Fibroblast of skin of left biceps (primary cell): ENCODE measurements around the gene HOXB6.

Source experiments
- DNase-seq, 2 experiments: peaks; one replicate each; pipeline ENCODE4 v3.0.0-alpha.2; 2013; ENCODE audit warnings: low read depth in 2 of 2

HOXB6 gene

GRCh38 chr17:48634493-48635208 is 29.9 kb upstream of the HOXB6 start:
- DNase-seq, result no peak

- no peak for DNase-seq
Measured at GRCh38 chr17:48633266-48633677, 28.5 kb upstream of the HOXB6 start.

DNA sequence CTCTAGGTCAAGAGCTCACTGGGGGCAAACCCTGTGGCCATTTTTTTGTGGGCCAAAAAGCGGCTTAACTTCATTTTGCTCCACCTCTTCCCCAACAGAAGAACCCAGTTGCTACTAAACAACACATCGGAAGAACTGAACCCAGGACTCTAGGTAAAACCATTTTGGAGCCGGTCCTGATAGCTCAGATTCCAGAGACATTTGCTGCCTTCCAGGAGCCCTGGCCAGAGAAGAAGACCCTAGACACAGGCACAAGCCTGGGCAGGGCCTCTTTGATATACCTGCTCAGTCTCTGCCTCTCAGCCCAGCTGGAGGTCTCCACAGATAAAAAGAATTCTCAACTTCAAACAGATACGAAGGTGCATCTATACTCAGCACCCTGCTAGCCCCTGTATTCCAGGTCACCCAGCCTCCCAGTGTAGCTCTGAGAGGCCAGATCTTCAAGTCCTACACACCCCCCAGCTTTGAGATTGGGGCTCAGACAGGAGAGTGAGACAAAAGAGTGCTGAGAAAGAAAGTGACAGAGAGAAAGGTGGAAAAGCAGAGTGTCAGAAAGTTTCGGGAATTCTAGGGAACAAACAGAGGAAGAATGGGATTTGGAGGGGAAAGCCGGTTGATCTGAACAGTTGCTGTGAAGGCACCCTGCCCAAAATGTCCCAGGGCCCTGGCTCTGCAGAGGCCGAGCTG is 27.9 kb upstream of the HOXB6 start:
- no peak for DNase-seq

- no peak for DNase-seq
Measured at GRCh38 chr17:48631693-48632578, 27.1 kb upstream of the HOXB6 start.

- DNase-seq, result no peak
Measured at GRCh38 chr17:48630925-48631692, 26.3 kb upstream of the HOXB6 start.

- no peak for DNase-seq
Measured at GRCh38 chr17:48630009-48630924, 25.5 kb upstream of the HOXB6 start.

DNA sequence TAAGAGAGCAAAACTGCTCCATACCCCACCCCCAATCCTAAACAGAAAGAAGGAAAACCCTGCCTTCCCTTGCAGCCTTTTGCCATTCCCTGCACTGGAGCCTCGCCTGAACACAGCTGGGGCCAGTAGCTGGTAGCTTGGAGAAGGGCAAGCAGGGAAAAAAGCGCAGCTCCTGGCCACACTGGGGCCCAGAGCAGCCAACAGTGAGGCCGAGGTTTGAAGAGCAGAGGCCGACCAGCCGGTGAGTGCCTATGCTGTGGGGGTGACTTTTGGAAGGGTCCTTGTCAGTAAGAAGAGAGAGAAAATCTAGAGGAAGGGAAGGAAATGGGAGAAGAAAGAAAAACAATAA is 24.6 kb upstream of the HOXB6 start:
- no peak for DNase-seq

- no peak for DNase-seq
Measured at GRCh38 chr17:48628649-48629410, 24.0 kb upstream of the HOXB6 start.

DNA sequence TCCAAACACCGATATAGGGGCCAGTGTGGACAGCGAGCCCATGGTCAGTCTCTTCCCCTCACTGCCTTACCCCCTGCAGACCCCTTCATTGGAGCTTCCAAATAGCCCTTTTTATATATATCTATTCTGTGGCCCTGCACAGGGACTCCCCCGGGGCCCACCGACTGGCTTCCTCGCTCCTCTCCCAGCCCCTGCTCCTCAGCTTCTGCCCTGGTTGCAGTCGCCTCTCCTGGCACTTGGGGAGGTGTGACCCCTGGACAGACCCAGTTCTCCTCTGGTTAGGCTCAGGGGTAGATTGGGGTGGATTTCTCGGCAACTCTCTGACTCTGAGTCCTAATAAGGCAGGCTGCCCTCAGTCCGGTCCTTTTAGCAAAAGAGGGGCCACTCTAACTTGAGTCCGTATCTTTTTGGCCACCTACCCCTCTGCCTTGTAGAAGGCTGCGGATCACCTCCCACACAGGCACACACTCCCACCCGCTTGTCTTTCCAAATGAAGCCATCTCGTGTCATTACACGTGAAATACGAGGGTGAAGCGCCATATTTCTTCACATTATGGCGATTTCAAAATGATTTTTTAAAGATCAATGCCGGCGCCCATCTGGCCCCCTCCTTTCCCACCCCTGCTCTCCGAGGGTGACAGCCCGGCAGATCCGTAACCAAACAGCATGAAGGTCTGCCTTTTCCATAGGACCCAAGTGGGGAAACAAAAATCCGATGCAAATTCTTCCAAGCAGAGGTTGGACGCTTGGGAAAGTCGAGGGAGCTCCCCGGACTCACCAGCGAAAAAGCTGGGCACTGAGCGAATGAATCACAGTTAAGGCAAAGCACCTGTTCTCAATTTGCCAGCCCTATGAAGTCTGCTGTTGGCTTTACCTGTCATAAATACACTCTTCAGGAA is 23.1 kb upstream of the HOXB6 start:
- no peak for DNase-seq

DNA sequence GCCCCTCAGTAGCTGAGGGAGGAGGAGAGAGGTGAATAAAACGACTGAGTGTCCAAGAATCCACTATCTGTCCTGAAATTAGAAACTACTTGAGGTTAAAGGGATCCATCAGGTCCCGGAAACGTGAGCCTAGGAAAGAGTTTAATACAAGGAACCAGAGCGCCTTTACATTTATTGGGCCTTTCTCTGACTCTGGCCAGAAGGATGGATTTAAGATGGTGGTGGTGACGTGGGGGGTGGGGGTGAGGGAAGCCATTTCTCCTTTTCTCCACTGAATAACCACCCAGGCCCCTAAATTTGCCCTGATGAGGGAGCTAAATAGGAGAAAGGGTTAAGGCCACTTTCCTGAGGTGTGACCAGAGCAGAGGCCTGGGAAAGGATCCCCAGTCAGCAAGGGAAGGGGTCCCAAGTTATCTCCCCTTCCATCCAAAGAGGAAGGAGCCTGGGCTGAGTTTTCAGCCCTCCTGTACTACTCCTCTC is 22.4 kb upstream of the HOXB6 start:
- DNase-seq, result no peak

GRCh38 chr17:48626245-48627117 is 21.7 kb upstream of the HOXB6 start, which contains the start of gene HOXB9:
TSS of gene HOXB9 (minus strand) at chr17:48626358. CDS start at chr17:48626269, 89 bp downstream.
- no peak for DNase-seq

- DNase-seq, result no peak
Measured at GRCh38 chr17:48625495-48626244, 20.9 kb upstream of the HOXB6 start.

DNA sequence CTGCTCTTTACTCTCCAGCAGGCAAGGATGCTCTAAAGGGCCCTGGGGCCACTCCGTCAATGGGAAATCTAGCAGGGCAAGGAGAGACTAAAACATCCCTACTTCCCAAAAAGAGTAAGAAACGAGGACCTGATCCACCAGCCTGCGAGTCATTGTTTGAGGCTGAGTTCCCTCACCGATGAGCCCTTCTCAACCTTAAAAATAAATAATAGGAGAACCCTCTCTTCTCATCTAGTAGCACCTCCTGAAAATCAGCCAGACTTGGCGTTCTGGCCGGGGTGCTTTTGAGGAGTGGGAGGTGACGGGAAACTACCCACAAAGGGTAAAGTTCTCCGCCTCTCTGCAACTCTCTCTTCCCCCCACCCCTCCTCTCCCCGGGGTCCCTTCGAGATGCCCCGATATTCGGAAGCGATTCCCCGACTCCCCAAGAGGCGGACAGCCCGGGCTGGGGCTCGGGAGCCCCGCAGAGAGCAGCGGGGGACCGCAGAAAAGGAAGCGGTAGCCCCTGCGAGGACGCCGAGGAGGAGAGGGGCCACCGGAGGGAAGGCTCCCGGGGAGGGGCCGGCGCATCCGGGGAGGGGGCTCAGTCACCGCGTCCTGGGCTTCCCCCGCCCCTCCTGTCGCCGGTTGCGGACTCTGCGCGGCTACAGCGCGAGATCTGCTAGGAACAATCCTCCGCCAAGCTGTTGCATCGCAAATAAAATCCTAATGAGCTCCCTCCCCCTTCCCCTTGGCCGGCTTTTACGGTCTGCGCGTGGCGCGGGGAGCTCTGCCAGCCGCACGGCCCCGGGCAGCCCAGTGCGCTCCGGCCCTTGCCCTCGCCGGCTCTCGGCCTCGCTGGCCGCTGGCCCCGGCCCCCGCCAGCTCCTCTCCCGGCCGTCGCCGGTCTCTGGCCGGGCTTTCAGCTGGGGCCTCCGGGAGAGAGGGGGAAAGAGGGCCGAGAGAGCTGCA is 20.0 kb upstream of the HOXB6 start:
- DNase-seq, result no peak

DNA sequence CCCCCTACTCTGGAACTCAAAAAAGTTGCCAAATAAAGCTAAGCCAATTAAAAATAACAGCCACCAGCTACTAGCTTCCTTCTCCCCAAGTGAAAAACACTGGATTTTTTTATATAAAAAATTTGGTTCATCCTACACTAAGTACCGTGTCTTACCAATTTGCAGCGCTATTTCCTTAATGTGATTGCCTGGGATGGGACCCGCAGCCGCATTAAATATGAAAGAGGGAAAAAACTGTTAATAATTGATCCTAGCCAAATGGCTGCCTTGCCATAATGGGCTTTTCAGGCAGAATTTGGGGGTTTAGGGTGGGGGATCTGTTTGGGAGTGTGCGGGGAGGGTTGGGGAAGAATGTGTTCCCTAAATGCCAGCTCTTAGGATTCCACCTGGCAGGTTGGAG is 19.3 kb upstream of the HOXB6 start:
- no peak for DNase-seq

GRCh38 chr17:48623583-48623982 is 18.8 kb upstream of the HOXB6 start:
- no peak for DNase-seq

GRCh38 chr17:48622857-48623256 is 18.1 kb upstream of the HOXB6 start:
- no peak for DNase-seq
